Stimulated activated CD8-positive, alpha-beta memory T cell treated with anti-CD3 and anti-CD28 coated beads, Interleukin-7, amount 100 ng/mL, for 48 hours (primary cell): ENCODE data around the gene TAS2R13.

Source experiments
- DNase-seq, 2 donors: peaks; one replicate each; pipeline ENCODE4 v3.0.0-alpha.2; 2020; ENCODE audit warnings: low read depth in 1 of 2; ENCODE audit errors: extremely low read depth in 1 of 2

Gene TAS2R13, protein sequence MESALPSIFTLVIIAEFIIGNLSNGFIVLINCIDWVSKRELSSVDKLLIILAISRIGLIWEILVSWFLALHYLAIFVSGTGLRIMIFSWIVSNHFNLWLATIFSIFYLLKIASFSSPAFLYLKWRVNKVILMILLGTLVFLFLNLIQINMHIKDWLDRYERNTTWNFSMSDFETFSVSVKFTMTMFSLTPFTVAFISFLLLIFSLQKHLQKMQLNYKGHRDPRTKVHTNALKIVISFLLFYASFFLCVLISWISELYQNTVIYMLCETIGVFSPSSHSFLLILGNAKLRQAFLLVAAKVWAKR

DNA sequence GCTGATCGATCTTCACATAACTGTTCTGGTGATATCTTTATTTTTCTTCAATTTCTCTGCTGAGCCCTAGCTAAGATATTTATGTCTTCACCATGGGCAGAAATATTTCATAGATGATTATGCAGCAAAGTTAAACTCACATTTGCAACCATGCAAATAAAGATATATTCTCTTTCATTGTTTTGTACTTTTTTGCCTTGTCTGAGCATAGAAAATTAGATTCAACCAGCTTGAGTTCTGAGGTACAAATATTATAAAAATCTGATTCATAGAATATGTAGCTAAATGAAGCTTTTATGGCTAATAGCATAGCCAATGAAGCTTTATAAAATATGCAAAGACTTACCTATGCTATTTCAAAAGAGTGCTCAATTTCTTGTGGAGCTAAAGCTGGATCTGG lies at the start of gene TAS2R13:
Gene TAS2R13 (minus strand): TSS at position 101 of the 400 bp plus-strand sequence. CDS start 264 bp downstream, outside the sequence.
- no peak for DNase-seq

- DNase-seq, result no peak
These were observed 48.4 kb upstream of the TAS2R13 start for GRCh38 chr12:10957741-10958140.

- no peak for DNase-seq
These were observed 46.7 kb upstream of the TAS2R13 start for GRCh38 chr12:10956085-10956484.

GRCh38 chr12:10952645-10953044 lies 43.3 kb upstream of the TAS2R13 start:
- DNase-seq, result no peak

DNA sequence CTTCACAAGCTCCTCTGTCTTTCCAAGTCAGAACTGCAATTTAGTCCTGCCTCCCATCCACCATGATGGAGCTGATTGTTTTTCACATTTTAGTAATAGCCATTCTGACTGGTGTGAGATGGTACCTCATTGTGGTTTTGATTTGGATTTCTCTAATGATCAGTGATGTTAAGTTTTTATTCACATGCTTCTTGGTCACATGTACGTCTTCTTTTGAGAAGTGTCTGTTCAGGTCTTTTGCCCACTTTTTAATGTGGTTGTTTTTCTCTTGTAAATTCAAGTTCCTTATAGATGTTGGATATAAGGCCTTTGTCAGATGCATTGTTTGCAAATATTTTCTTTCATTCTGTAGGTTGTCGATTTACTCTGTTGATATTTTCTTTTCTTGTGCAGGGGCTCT lies 33.8 kb upstream of the TAS2R13 start:
- DNase-seq, result no peak

DNA sequence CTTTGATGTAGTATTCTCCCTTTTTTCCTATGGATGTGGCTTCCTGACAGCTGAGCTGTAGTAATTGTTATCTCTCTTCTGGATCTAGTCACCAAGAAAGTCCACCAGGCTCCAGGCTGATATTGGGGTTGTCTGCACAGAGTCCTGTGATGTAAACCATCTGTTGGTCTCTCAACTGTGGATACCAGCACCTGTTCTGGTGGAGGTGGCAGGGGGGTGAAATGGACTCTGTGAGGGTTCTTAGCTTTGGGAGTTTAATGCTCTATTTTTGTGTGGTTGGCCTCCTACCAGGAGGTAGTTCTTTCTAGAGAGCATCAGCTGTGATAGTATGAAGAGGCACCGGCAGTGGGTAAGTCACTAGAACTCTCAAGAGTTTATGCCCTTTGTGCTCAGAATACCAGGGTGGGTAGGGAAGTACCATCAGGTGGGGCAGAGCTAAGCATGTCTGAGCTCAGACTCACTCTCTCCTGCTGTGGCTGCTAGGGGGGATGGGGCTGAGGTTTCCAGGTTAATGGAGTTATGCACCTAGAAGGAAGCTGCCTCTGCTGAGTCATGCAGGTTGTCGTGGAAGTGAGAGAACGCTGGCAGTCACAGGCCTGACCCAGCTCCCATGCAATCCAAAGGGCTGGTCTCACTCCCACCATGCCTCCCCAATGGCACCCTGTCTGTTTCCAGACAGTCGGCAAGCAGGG lies 32.7 kb upstream of the TAS2R13 start:
- no peak for DNase-seq

GRCh38 chr12:10941369-10941768 lies 32.0 kb upstream of the TAS2R13 start:
- DNase-seq, result no peak

- no peak for DNase-seq
These were observed 31.0 kb upstream of the TAS2R13 start for GRCh38 chr12:10940389-10940788.

GRCh38 chr12:10939163-10939562 lies 29.8 kb upstream of the TAS2R13 start, which contains the start of gene TAS2R14:
Gene TAS2R14, minus strand, starts transcription at chr12:10939263. Its CDS starts 56 bp downstream, at chr12:10939207.
- no peak for DNase-seq

DNA sequence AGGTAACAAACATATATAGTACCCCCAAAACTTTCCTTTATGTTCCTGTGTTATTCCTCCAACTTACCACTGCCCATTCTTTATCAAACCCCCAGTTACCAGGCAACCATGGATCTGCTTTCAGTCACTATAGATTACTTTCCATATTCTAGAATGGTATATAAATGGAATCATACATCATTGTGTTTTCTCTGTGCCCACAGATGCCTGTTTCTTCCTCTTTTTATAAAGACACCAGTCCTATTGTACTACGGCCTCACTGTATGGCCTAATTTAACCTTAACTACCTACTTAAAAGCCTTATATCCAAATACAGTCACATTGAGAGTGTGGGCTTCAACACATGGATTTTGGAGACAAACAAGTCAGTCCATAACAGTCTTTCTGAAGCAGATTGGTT lies 27.1 kb upstream of the TAS2R13 start:
- DNase-seq, result no peak

- DNase-seq, result no peak
These were observed 19.5 kb upstream of the TAS2R13 start, which contains the start of gene PRH2 for GRCh38 chr12:10928746-10929286. Gene PRH2, plus strand, starts transcription at chr12:10929236. Its CDS starts 38 bp downstream, at chr12:10929274.

GRCh38 chr12:10926269-10926668 lies 16.9 kb upstream of the TAS2R13 start:
- no peak for DNase-seq

GRCh38 chr12:10919809-10920208 lies 10.4 kb upstream of the TAS2R13 start:
- no peak for DNase-seq

DNA sequence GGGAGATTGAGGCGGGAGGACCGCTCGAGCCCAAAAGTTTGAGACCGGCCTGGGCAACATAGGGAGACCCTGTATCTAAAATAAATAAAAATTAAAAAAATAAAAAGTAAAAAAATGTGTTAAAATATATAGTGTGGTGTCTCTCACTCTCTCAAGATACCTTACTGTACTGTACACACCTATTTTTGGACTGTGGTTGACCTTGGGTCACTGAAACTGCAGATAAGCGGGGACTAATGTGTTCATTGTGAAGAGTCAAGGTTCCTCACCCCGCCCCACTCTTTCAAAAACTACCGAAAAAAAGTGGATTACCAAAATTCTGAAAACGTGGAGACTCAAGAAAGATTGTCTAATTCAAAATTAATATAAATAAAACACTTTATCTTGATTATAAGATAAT lies 1.0 kb upstream of the TAS2R13 start:
- DNase-seq, result no peak

DNA sequence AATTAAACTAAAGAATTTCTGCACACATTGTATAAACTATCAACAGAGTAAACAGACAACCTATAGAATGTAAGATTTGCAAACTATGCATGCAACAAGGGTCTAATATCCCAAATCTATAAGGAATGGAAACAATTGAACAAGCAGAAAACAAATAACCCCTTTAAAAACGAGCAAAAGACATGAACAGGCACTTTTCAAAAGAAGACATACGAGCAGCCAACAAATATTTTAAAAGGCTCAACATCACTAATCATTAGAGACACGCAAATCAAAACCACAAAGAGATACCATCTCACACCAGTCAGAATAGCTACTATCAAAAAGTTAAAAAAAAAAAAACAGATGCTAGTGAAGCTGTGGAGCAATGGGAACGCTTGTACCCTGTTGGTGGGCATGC lies 4.7 kb downstream of the TAS2R13 start:
- DNase-seq, result no peak

DNA sequence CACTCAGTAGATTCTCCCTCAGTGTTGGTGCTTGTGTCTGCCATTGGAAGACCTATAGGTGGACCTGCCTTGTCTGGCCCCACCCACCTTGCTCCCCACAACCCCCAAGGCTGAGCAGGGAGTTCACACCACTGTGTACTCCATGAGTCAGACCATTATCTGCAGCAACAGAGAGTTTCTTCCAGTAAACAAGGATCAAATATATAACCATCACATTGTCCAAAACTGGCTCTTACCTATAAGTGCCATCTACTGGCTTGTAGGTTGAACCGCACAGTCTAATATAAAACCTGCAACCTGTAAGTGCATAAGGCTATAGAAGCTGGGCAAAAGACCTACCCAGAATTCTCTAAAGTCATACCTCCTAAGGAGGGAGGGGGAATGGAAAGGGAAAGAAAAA lies 7.9 kb downstream of the TAS2R13 start:
- DNase-seq, result no peak

- DNase-seq, result no peak
These were observed 8.4 kb downstream of the TAS2R13 start for GRCh38 chr12:10900972-10901371.

GRCh38 chr12:10900530-10900929 lies 8.8 kb downstream of the TAS2R13 start:
- no peak for DNase-seq

DNA sequence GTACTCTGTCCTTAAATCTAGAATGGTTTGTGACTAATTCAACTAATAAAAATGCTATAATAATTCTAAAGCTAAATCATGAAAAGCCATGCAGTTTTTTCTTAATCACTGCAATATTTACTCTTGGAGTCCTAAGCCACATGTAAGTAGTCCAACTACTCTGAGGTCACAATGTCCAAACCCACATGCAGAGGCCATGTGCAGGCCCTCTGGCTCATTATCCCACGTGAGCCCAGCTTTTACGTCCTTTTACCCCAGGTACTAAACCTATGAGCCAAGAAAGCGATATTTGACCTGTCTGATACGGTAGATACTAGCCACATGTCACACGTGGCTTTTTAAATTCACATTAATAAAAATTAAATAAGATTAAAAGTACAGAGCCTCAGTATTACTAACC lies 12.5 kb downstream of the TAS2R13 start:
- no peak for DNase-seq

GRCh38 chr12:10891937-10892336 lies 17.4 kb downstream of the TAS2R13 start:
- no peak for DNase-seq

- DNase-seq, result no peak
These were observed 20.1 kb downstream of the TAS2R13 start for GRCh38 chr12:10889226-10889625.
